Measurements from ENCODE around the gene SLC26A8.
"Not testable (repeated sequence)": the region's sequence is repeated elsewhere in the genome, so short reads cannot be mapped to it uniquely, and the experiment has no call there.

The SLC26A8 gene

GRCh38 chr6:36000451-36000850 is 24.0 kb downstream of the SLC26A8 start:
- no peak for DNase-seq

GRCh38 chr6:35993150-35993549 is 31.3 kb downstream of the SLC26A8 start:
- DNase-seq: no peak

- not testable (repeated sequence) for DNase-seq
Observed at GRCh38 chr6:35988047-35988446, 36.4 kb downstream of the SLC26A8 start.

GRCh38 chr6:35984701-35985100 is 39.7 kb downstream of the SLC26A8 start:
- no peak for DNase-seq

GRCh38 chr6:35980991-35981645 is 43.3 kb downstream of the SLC26A8 start:
- DNase-seq: no peak

- not testable (repeated sequence) for DNase-seq
Observed at GRCh38 chr6:35980126-35980525, 44.3 kb downstream of the SLC26A8 start.

GRCh38 chr6:35977308-35977707 is 47.1 kb downstream of the SLC26A8 start:
- DNase-seq: no peak

GRCh38 chr6:35973670-35974222 is 50.7 kb downstream of the SLC26A8 start:
- DNase-seq: no peak

- no peak for DNase-seq
Observed at GRCh38 chr6:35972471-35973367, 51.7 kb downstream of the SLC26A8 start.

- DNase-seq: no peak
Observed at GRCh38 chr6:35970181-35970580, 54.3 kb downstream of the SLC26A8 start.

GRCh38 chr6:35969646-35970045 is 54.8 kb downstream of the SLC26A8 start:
- DNase-seq: no peak

GRCh38 chr6:35968821-35969220 is 55.6 kb downstream of the SLC26A8 start:
- DNase-seq: no peak

- DNase-seq: no peak
Observed at GRCh38 chr6:35967076-35967774, 57.2 kb downstream of the SLC26A8 start.

GRCh38 chr6:35962779-35963560 is 61.5 kb downstream of the SLC26A8 start:
- no peak for DNase-seq

- no peak for DNase-seq
Observed at GRCh38 chr6:35960187-35960586, 64.3 kb downstream of the SLC26A8 start.

GRCh38 chr6:35955970-35956369 is 68.5 kb downstream of the SLC26A8 start:
- no peak for DNase-seq

- DNase-seq: no peak
Observed at GRCh38 chr6:35955521-35955920, 68.9 kb downstream of the SLC26A8 start.

- no peak for DNase-seq
Observed at GRCh38 chr6:35955071-35955470, 69.4 kb downstream of the SLC26A8 start.

GRCh38 chr6:35954333-35954732 is 70.1 kb downstream of the SLC26A8 start:
- DNase-seq: no peak

GRCh38 chr6:35948725-35949124 is 75.7 kb downstream of the SLC26A8 start:
- no peak for DNase-seq

GRCh38 chr6:35945650-35946025 is 78.8 kb downstream of the SLC26A8 start:
- no peak for DNase-seq

- no peak for DNase-seq
Observed at GRCh38 chr6:35943390-35943789, 81.1 kb downstream of the SLC26A8 start.

- no peak for DNase-seq
Observed at GRCh38 chr6:35942355-35942754, 82.1 kb downstream of the SLC26A8 start.
